GM19238 (cell line): ENCODE results near the gene TMTC2.

Source experiments
- DNase-seq: peaks from one replicate; pipeline ENCODE4 v3.0.0; 2011; ENCODE audit warnings: low spot score; ENCODE audit not compliant: insufficient read length

TMTC2 gene

DNA sequence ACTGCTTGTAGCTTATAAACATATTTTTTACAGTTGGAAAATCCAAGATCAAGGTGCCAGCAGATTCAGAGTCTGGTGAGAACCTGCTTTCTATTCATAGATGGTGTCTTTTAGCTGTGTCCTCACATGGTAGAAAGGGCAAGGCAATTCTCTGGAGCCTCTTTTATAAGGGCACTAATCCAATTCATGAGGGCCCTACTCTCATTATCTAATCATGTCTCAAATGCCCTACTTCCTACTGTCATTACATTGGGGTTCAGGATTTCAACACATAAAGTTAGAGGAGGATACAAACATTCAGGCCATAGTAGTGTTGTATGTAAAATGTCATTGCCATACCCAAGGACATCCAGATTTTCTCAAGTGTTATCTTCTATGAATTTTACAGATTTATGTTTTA is 496.4 kb downstream of the TMTC2 start:
- DNase-seq = no peak
